KBM-7 (cell line): Measurements from ENCODE around the gene ADAM12.

Experiments used
- DNase-seq: peaks from one replicate; pipeline ENCODE4 v3.0.0-alpha.2; 2015
- in situ Hi-C: fragments of 300-500 bp; cut with MboI; formaldehyde crosslinking; loops from 2 replicates; pipeline ENCODE4 v1.14.3; 2020; ENCODE audit warnings: low sequenced_read_pairs, low pct_unique_long_range_greater_than_20kb, mixed read lengths

Gene ADAM12

GRCh38 chr10:126332576-126332975 lies 55.7 kb downstream of the ADAM12 start:
- in situ Hi-C loops = no loop called here
- no peak for DNase-seq

GRCh38 chr10:126331101-126331500 lies 57.2 kb downstream of the ADAM12 start:
- in situ Hi-C loops = no loop called here
- DNase-seq = no peak

GRCh38 chr10:126324826-126325225 lies 63.5 kb downstream of the ADAM12 start:
- in situ Hi-C loops = no loop called here
- no peak for DNase-seq

- in situ Hi-C loops = no loop called here
- no peak for DNase-seq
Observed at GRCh38 chr10:126321440-126321839, 66.8 kb downstream of the ADAM12 start.

- DNase-seq = no peak
- in situ Hi-C loops = no loop called here
Observed at GRCh38 chr10:126317751-126318150, 70.5 kb downstream of the ADAM12 start.

GRCh38 chr10:126315494-126316177 lies 72.6 kb downstream of the ADAM12 start:
- no peak for DNase-seq
- in situ Hi-C loops = no loop called here

- in situ Hi-C loops = no loop called here
- no peak for DNase-seq
Observed at GRCh38 chr10:126314863-126315493, 73.3 kb downstream of the ADAM12 start.

GRCh38 chr10:126312167-126312566 lies 76.1 kb downstream of the ADAM12 start:
- DNase-seq = no peak
- in situ Hi-C loops = no loop called here

GRCh38 chr10:126309228-126309883 lies 78.9 kb downstream of the ADAM12 start:
- DNase-seq = no peak
- in situ Hi-C loops = no loop called here

- peak; percentile 1 for DNase-seq
- in situ Hi-C loops = no loop called here
Observed at GRCh38 chr10:126302826-126303665, 85.2 kb downstream of the ADAM12 start.

- no peak for DNase-seq
Observed at GRCh38 chr10:126302476-126302756, 85.9 kb downstream of the ADAM12 start.

GRCh38 chr10:126301701-126302475 lies 86.4 kb downstream of the ADAM12 start:
- in situ Hi-C loops = no loop called here
- DNase-seq = no peak

More at GRCh38 chr10:126302476-126302756, 85.9 kb downstream of the ADAM12 start:
- in situ Hi-C loops = no loop called here

- in situ Hi-C loops = no loop called here
- DNase-seq = no peak
Observed at GRCh38 chr10:126294451-126294850, 93.8 kb downstream of the ADAM12 start.

- DNase-seq = no peak
Observed at GRCh38 chr10:126290232-126290631, 98.0 kb downstream of the ADAM12 start.

GRCh38 chr10:126288547-126289493 lies 99.5 kb downstream of the ADAM12 start:
- in situ Hi-C loops = no loop called here
- DNase-seq = no peak

More at GRCh38 chr10:126290232-126290631, 98.0 kb downstream of the ADAM12 start:
- in situ Hi-C loops = no loop called here

- DNase-seq = no peak
- in situ Hi-C loops = no loop called here
Observed at GRCh38 chr10:126286256-126286780, 102.0 kb downstream of the ADAM12 start.

- in situ Hi-C loops = no loop called here
- no peak for DNase-seq
Observed at GRCh38 chr10:126283307-126283706, 105.0 kb downstream of the ADAM12 start.

- no peak for DNase-seq
- in situ Hi-C loops = no loop called here
Observed at GRCh38 chr10:126278851-126279250, 109.4 kb downstream of the ADAM12 start.
